AG04450 (cell line): ENCODE measurements around the gene STK16. TPM values are rescaled to one million over a fixed set of nuclear protein-coding genes. Genes with fewer than 3 reads are reported as not detected.

Source experiments
- CTCF ChIA-PET: fragments of 300-600, 350-600 bp; formaldehyde crosslinking; extraction: SDS; loops from one replicate; lab custom pipeline; 2022; ENCODE audit warnings: antibody characterized with exemption, inconsistent platforms; lab: Charles Lee
- POLR2A ChIA-PET: fragments of 350-600 bp; formaldehyde crosslinking; extraction: SDS; loops from one replicate; lab custom pipeline; 2021; ENCODE audit warnings: antibody characterized with exemption, inconsistent platforms; lab: Yijun Ruan, JAX
- DNase-seq: peaks from one replicate; pipeline ENCODE4 v3.0.0-alpha.2; 2011; ENCODE audit warnings: low read depth, low spot score
- H3K27ac ChIP-seq: one replicate; pipeline ENCODE4 v1.5.1; 2012; ENCODE audit warnings: low read depth, low read length, control low read depth
- H3K27me3 ChIP-seq: one replicate; pipeline ENCODE4 v1.6.0; 2012; ENCODE audit warnings: low read length; ENCODE audit not compliant: control insufficient read depth, insufficient read depth
- H3K4me3 ChIP-seq: 2 replicates; pipeline ENCODE4 v1.5.1; 2011; ENCODE audit warnings: mild to moderate bottlenecking, low read depth, low read length, control low read depth
- H3K9me3 ChIP-seq: 2 replicates; pipeline ENCODE4 v1.5.1; 2012; ENCODE audit warnings: low read length; ENCODE audit not compliant: control insufficient read depth, insufficient read depth
- CTCF ChIP-seq: IDR thresholded peaks from 2 replicates; pipeline ENCODE4 v1.5.1; 2011; ENCODE audit warnings: low read depth, low read length, control low read depth, inconsistent platforms
- polyA plus RNA-seq: library from polyadenylated mRNA; depleted of rRNA; stranded (reverse); fragments of >200 nt; gene quantifications from 2 replicates; pipeline ENCODE4 v1.2.3, GENCODE V29; 2011

Gene STK16
- polyA plus RNA-seq, 1 experiment: 33.9 TPM

GRCh38 chr2:219268294-219268693 is 23.0 kb downstream of the STK16 start:
- ChIA-PET POLR2A (no interaction called here), CTCF (no interaction called here)
- no peak for TF ChIP-seq CTCF
- DNase-seq: no peak
- peaks cover 20% of the 10 kb centered on the region for H3K27me3 ChIP-seq
- no peak overlapping the region for H3K27ac ChIP-seq
- no peak overlapping the region for H3K4me3 ChIP-seq
- no peaks in the 10 kb centered on the region for H3K9me3 ChIP-seq

- Histone ChIP-seq H3K9me3 (no peaks in the 10 kb centered on the region), H3K27ac (no peak overlapping the region), H3K27me3 (peaks cover 19% of the 10 kb centered on the region), H3K4me3 (no peak overlapping the region)
- ChIA-PET CTCF (interaction anchor here (1.9 kb wide), 1 partner anchor 25 kb away, joined by 6 read pairs; no protein-coding TSS in a partner anchor), POLR2A (no interaction called here)
- TF ChIP-seq CTCF: no peak
- DNase-seq: no peak
Observed at GRCh38 chr2:219269362-219270054, 24.2 kb downstream of the STK16 start.

- peaks cover 15% of the 10 kb centered on the region for H3K27me3 ChIP-seq
- CTCF ChIA-PET: interaction anchor here (1.9 kb wide), 1 partner anchor 25 kb away, joined by 6 read pairs; no protein-coding TSS in a partner anchor
Observed at GRCh38 chr2:219270055-219270372, 24.7 kb downstream of the STK16 start.

DNA sequence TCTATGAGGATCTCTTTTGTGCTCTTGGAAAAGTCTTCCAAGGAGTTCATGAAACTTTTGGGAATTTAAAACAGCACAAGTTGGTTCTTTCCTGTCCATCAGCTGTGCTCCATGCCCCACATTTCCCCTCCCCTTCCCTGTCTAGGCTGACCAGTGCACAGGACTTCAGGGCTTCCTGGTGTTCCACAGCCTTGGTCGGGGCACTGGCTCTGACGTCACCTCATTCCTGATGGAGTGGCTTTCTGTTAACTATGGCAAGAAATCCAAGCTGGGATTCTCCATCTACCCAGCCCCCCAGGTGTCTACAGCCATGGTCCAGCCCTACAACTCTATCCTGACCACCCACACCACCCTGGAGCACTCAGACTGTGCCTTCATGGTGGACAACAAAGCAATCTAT is 25.7 kb downstream of the STK16 start:
- POLR2A ChIA-PET: no interaction called here
- CTCF ChIA-PET: interaction anchor here (1.9 kb wide), 1 partner anchor 24 kb away, joined by 6 read pairs; no protein-coding TSS in a partner anchor
- DNase-seq: no peak

More at GRCh38 chr2:219270055-219270372, 24.7 kb downstream of the STK16 start:
- no peak for TF ChIP-seq CTCF
- POLR2A ChIA-PET: no interaction called here
- no peak overlapping the region for H3K27ac ChIP-seq
- no peak for DNase-seq
- no peaks in the 10 kb centered on the region for H3K9me3 ChIP-seq
- H3K4me3 ChIP-seq: no peak overlapping the region

More for the DNA sequence above, 25.7 kb downstream of the STK16 start:
- Histone ChIP-seq H3K27me3 (peaks cover 14% of the 10 kb centered on the region), H3K27ac (no peak overlapping the region), H3K4me3 (no peak overlapping the region), H3K9me3 (no peaks in the 10 kb centered on the region)
- TF ChIP-seq CTCF: no peak
